ENCODE results near the gene FLNB. TPM values are rescaled to one million over a fixed set of nuclear protein-coding genes. Genes with fewer than 3 reads are reported as not detected.

FLNB gene
- total RNA-seq, 1 donor from 2014 or later, result 16.3 TPM

DNA sequence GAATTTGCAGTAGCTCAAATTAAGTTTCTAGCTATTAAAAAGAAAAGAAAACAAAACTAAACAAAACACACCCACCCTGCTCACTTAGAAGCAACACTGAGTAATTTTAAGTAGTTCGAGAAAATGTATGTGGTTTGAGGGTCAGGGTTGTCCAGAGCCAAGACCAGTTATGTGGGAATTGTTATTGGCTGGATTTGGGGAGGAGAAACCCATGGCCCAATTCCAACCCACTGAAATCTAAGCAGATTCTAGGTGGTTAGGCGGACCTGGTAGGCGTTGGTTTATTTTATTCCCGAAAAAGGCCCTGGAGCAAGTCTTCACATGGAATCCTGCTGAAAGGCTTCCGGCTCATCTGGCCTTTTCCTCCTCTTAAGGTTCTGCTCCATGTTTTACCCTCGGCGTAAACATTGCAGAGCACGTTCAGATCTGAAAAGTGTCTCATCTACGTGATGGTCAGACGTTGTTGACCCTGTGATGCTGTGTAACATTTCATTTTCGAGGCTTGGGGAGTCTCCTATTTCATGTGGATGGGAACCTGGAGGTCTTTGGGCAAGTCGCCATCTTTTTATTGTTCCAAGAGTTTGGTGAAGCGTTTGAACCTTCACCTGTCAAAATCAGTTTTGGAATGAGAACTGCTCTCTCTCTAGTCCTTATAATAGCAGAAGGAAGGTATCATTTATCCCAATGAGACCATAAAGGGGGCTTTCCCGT is 64.0 kb downstream of the FLNB start:
- no peak for FAIRE-seq
- DNase-seq (ENCODE audit: low spot score in 2 of 2), result no peak

- DNase-seq (ENCODE audit: low spot score in 2 of 2) (no peak), FAIRE-seq (no peak)
Measured at GRCh38 chr3:58072763-58073130, 64.5 kb downstream of the FLNB start.

GRCh38 chr3:58073301-58074108 is 65.3 kb downstream of the FLNB start:
- no peak for DNase-seq (ENCODE audit: low spot score in 2 of 2)

GRCh38 chr3:58074116-58074715 is 66.0 kb downstream of the FLNB start:
- no peak for FAIRE-seq
- no peak for DNase-seq (ENCODE audit: low spot score in 2 of 2)

More at GRCh38 chr3:58073301-58074108, 65.3 kb downstream of the FLNB start:
- FAIRE-seq, result no peak

DNA sequence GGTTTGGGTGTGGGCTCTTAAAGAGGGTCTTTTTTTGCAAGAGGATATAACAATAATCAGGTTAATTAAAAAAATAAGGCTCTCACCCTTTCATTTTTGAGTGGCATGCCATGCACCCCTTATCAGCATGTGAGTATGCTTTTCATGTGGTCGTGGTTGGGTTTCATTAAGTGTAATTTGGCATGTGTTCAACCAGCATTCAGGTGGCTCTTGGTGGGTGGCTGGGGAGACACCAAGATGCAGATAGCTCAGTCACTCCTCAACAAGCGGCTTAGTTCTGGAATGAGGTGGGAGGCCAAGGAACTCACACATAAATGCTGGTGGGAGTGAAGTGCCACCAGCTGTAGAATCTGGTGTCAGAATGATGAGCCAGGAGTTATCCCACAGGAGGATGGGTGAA is 66.8 kb downstream of the FLNB start:
- DNase-seq (ENCODE audit: low spot score in 2 of 2), result no peak
- no peak for FAIRE-seq

GRCh38 chr3:58077596-58078285 is 69.5 kb downstream of the FLNB start:
- DNase-seq (ENCODE audit: low spot score in 2 of 2) (no peak), FAIRE-seq (no peak)

GRCh38 chr3:58078610-58079009 is 70.4 kb downstream of the FLNB start:
- no peak for FAIRE-seq
- no peak for DNase-seq (ENCODE audit: low spot score in 2 of 2)

DNA sequence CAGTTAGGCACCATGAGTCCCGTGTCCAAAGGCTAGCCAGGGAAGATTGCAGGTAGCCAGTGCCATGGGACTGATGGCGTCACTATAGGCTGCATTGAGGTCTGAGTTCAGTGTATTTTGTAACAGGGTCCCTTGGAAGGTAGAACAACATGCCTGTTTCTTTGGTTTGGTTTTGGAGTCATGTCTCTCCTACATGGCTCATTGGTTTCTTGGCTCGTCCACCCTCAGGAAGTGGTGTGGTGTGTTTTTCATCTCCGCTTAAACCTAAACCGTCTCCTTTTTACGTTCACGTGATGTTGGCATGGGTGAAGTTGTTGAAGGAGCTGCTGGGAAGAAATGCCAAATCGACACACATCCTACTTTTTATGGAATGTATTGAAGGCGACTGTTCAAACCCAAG is 71.6 kb downstream of the FLNB start:
- FAIRE-seq, result no peak
- no peak for DNase-seq (ENCODE audit: low spot score in 2 of 2)

DNA sequence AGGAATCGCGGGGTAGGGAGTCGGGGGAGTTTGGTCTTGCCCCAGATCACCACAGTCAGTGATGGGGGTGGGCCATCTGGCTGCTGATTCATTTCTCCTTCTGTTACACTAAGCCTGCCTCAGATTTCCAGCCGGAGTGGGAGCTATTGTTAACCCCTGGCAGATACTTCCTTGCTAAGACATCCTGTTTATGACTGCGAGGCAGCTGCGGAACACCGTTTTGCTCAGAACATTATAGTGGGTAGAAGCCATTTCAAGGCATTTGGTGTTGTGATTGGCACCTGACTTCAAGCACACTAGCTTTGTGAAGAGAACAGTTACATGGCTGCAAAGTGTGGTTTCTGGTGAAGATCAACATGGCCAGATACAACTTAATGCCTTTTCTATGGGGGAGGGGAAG is 73.8 kb downstream of the FLNB start:
- no peak for FAIRE-seq
- peak in 1 of 2 donors; percentile 37 for DNase-seq (ENCODE audit: low spot score in 2 of 2)

GRCh38 chr3:58084166-58084565 is 75.9 kb downstream of the FLNB start:
- DNase-seq (ENCODE audit: low spot score in 2 of 2) (no peak), FAIRE-seq (no peak)

DNA sequence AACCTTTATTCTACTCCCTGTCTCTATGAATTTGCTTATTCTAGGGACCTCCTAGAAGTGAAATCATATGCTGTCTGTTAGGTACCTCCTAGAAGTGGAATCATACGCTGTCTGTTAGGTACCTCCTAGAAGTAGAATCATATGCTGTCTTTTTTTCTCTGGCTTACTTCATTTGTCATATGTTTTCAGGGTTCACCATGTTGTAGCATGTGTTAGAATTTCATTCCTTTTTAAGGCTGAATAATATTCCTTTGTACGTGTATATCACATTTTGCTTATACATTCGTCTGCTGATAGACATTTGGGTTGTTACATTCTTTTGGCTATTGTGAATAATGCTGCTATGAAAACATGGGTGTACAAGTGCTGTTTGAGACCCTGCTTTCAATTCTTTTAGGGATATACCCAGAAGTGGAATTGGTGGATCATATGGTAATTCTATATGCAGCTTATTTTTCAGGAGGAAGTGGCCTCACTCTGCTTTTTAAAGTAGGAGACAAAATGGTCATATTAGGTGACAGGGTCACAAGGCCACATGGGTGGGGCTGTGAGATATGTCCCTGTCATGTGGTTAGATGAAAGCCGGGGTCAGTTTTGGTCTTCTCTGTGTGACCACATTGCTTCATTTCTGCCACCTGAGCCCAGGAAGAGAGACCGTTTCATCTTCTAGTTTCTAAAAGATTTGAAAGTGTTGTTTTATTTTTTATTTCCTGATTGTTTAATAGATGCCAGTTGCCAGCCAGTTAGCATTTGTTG is 76.7 kb downstream of the FLNB start:
- DNase-seq (ENCODE audit: low spot score in 2 of 2) (no peak), FAIRE-seq (no peak)

DNA sequence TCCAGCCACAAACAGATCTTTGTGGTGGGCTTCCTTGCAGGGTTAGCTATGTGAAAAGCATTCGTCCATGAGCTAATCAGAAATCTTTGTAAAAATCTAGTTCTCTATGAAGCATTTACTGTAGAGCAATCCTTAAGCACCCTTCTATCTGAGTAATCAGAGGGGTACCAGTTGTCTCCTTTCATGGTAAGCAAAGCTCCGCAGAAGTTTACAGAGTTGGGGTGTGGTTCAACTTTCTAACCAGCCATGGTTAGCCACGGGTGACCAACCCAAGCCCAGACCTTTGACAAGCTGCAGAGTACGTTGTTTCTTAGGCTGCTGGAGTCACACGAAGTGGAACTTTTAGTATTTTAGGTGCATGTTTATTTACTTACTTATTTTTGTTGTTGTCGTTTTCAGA is 77.4 kb downstream of the FLNB start:
- DNase-seq (ENCODE audit: low spot score in 2 of 2) (no peak), FAIRE-seq (no peak)

DNA sequence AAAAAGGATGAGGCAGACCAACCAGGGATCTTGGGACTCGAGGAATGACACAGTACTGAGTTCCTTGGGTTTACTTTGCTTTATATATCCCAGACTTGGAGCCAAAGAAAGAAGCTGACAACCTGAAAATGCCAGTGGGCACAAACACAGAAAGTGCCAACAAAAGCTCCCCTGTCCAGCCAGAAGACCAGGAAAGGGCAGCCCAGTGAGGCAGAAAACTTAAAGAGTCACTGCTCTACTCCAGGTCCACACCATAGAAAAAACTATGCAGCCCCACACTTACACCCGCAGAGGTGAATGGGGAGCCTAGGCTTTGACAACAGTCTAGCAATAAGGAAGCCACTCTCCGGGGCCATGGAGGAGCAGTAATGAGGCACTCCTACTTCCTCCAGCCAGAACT is 80.3 kb downstream of the FLNB start:
- DNase-seq (ENCODE audit: low spot score in 2 of 2), result no peak
- FAIRE-seq, result no peak

- DNase-seq (ENCODE audit: low spot score in 2 of 2) (no peak), FAIRE-seq (no peak)
Measured at GRCh38 chr3:58090351-58090750, 82.1 kb downstream of the FLNB start.

DNA sequence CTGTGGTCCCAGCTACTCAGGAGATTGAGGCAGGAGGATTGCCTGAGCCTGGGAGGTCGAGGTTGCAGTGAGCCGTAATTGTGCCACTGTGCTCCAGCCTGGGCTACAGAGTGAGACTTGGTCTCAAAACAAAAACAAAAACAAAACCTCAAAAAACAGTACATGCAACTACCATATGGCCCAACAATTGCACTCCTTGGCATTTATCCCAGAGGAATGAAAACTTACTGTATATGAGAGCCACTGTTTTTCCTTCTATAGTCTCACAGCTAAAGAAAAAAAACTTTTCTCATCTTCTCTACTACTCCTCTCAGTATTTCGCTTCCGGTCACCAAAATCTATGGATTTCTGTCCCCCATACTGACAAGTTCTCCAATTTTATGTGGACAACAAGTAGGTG is 84.3 kb downstream of the FLNB start:
- DNase-seq (ENCODE audit: low spot score in 2 of 2), result no peak
- FAIRE-seq, result no peak

DNA sequence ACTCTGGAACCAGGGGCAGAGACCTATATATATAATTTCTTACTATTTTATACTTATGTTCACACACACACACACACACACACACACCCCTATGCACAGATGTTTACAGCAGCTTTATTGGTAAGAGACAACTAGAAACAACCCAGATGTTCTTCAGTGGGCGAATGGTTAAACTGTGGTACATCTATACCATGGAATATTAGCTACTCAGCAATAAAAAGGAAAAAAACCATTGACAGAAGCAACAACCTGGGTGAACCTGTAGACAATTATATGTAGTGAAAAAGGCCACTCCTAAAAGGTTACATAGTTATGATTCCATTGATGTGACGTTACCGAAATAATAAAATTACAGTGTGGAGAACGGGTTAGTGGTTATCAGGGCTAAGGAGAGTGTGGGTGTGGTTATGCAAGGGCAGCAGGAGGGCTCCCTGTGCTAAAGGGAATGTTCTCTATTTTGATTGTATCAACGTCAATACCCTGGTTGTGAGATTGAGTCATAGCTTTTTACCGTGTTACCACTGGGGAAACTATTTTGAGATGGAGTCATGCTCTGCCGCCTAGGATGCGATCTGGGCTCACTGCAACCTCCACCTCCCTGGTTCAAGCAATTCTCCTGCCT is 85.5 kb downstream of the FLNB start:
- no peak for DNase-seq (ENCODE audit: low spot score in 2 of 2)
- no peak for FAIRE-seq

- no peak for FAIRE-seq
- no peak for DNase-seq (ENCODE audit: low spot score in 2 of 2)
Measured at GRCh38 chr3:58094657-58095056, 86.4 kb downstream of the FLNB start.

- DNase-seq (ENCODE audit: low spot score in 2 of 2) (no peak), FAIRE-seq (no peak)
Measured at GRCh38 chr3:58095603-58096138, 87.4 kb downstream of the FLNB start.

GRCh38 chr3:58098531-58098930 is 90.3 kb downstream of the FLNB start:
- DNase-seq (ENCODE audit: low spot score in 2 of 2), result no peak
- no peak for FAIRE-seq

- FAIRE-seq, result no peak
- DNase-seq (ENCODE audit: low spot score in 2 of 2), result no peak
Measured at GRCh38 chr3:58099865-58100264, 91.6 kb downstream of the FLNB start.
